Hepatocyte (in vitro differentiated cells): ENCODE results near the gene PHOSPHO2. TPM values are rescaled to one million over a fixed set of nuclear protein-coding genes. Genes with fewer than 3 reads are reported as not detected.

Experiments
- DNase-seq: peaks from one replicate; pipeline ENCODE4 v3.0.0-alpha.2; 2016; ENCODE audit warnings: low spot score
- H2AFZ ChIP-seq: fragments of 200-600 bp; sonication (generic); 2 replicates; pipeline ENCODE4 v1.6.0; 2016; ENCODE audit warnings: antibody characterized with exemption, mild to moderate bottlenecking
- H3K27ac ChIP-seq: fragments of 200-600 bp; sonication (generic); 2 replicates; pipeline ENCODE4 v1.5.1; 2016; ENCODE audit warnings: mild to moderate bottlenecking
- H3K27me3 ChIP-seq: fragments of 200-600 bp; sonication (generic); 2 replicates; pipeline ENCODE4 v1.6.1; 2016
- H3K36me3 ChIP-seq: fragments of 200-600 bp; sonication (generic); replicated peaks from 2 replicates; pipeline ENCODE4 v1.5.1; 2016; ENCODE audit warnings: low read depth; ENCODE audit not compliant: insufficient read depth
- H3K4me1 ChIP-seq: fragments of 200-600 bp; sonication (generic); 2 replicates; pipeline ENCODE4 v1.5.1; 2016; ENCODE audit warnings: mild to moderate bottlenecking, moderate library complexity; ENCODE audit not compliant: insufficient read depth
- H3K4me2 ChIP-seq: fragments of 200-600 bp; sonication (generic); 2 replicates; pipeline ENCODE4 v1.6.0; 2016
- H3K4me3 ChIP-seq: fragments of 200-600 bp; sonication (generic); 2 replicates; pipeline ENCODE4 v1.5.1; 2016; ENCODE audit warnings: mild to moderate bottlenecking
- H3K79me2 ChIP-seq: fragments of 200-600 bp; sonication (generic); 2 replicates; pipeline ENCODE4 v1.6.0; 2017; ENCODE audit warnings: mild to moderate bottlenecking
- H3K9me2 ChIP-seq: fragments of 200-600 bp; sonication (generic); replicated peaks from 2 replicates; pipeline ENCODE4 v1.6.0; 2017; ENCODE audit warnings: mild to moderate bottlenecking; ENCODE audit not compliant: insufficient read depth
- H3K9me3 ChIP-seq: fragments of 200-600 bp; sonication (generic); 2 replicates; pipeline ENCODE4 v1.5.1; 2016; ENCODE audit warnings: low read depth, mild to moderate bottlenecking
- H4K20me1 ChIP-seq: fragments of 200-600 bp; sonication (generic); 2 replicates; pipeline ENCODE4 v1.6.0; 2016; ENCODE audit warnings: mild to moderate bottlenecking; ENCODE audit not compliant: insufficient read depth, poor library complexity, severe bottlenecking
- EZH2 ChIP-seq: fragments of 200-600 bp; sonication (generic); IDR thresholded peaks from 2 replicates; pipeline ENCODE4 v1.6.1; 2016; ENCODE audit warnings: antibody characterized with exemption, mild to moderate bottlenecking, borderline replicate concordance
- EZH2phosphoT487 ChIP-seq: fragments of 200-600 bp; sonication (generic); IDR thresholded peaks from one replicate; pipeline ENCODE4 v1.6.1; 2018; ENCODE audit warnings: antibody characterized with exemption, mild to moderate bottlenecking, low read depth, moderate library complexity; ENCODE audit not compliant: unreplicated experiment, severe bottlenecking
- WGBS: methylation state at CpG from one replicate; pipeline ENCODE4 v1.1.6; 2016; ENCODE audit warnings: low lambda C conversion rate; ENCODE audit errors: missing lambda C conversion rate; 5-methylcytosine and 5-hydroxymethylcytosine counted together
- polyA plus RNA-seq: library from polyadenylated mRNA; unstranded; fragments of >200 nt; fragmentation: Nextera tagmentation; extraction: Ambion mirVana; gene quantifications from 2 replicates; pipeline ENCODE4 v1.2.1, GENCODE V29; 2016
- total RNA-seq: library from RNA; depleted of rRNA; stranded (reverse); fragments of >200 nt; gene quantifications from 2 replicates; pipeline ENCODE4 v1.2.3, GENCODE V29; 2014
- TF ChIP-seq, protein P1 (sequence below): fragments of 200-600 bp; sonication (generic); IDR thresholded peaks from 2 replicates; pipeline ENCODE4 v1.5.1; 2016; ENCODE audit warnings: antibody characterized with exemption, mild to moderate bottlenecking; ENCODE audit not compliant: poor library complexity

PHOSPHO2 gene
- total and polyA plus RNA-seq, 2 experiments from 2014 or later = 7.2 to 8.7 TPM

DNA sequence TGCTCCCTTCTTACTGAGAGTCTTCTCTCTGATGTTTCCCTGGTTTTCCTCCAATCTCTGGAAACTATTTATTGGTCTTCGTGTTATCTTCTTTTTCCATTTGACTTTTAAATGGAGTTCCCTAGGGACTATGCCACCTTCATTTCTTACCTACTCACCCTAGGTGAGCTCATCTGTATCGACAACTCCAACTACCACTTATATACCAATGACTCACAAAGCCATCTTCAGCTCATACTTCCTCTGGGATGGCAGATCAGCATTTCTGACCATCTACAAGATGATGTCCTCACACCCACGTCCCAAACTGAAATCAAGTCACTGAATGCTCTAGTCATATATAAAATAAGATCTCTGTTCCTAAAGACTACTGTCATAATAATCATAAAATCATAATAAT is 40.6 kb upstream of the PHOSPHO2 start:
- Histone ChIP-seq H3K36me3 (no peaks in the 10 kb centered on the region), H3K4me1 (no peaks in the 10 kb centered on the region), H2AFZ (no peak overlapping the region), H3K79me2 (no peaks in the 10 kb centered on the region), H4K20me1 (no peaks in the 10 kb centered on the region), H3K27me3 (no peaks in the 10 kb centered on the region), H3K9me3 (no peaks in the 10 kb centered on the region), H3K4me3 (no peak overlapping the region), H3K27ac (no peak overlapping the region), H3K4me2 (no peak overlapping the region), H3K9me2 (no peaks in the 10 kb centered on the region)
- TF ChIP-seq, protein P1, sequence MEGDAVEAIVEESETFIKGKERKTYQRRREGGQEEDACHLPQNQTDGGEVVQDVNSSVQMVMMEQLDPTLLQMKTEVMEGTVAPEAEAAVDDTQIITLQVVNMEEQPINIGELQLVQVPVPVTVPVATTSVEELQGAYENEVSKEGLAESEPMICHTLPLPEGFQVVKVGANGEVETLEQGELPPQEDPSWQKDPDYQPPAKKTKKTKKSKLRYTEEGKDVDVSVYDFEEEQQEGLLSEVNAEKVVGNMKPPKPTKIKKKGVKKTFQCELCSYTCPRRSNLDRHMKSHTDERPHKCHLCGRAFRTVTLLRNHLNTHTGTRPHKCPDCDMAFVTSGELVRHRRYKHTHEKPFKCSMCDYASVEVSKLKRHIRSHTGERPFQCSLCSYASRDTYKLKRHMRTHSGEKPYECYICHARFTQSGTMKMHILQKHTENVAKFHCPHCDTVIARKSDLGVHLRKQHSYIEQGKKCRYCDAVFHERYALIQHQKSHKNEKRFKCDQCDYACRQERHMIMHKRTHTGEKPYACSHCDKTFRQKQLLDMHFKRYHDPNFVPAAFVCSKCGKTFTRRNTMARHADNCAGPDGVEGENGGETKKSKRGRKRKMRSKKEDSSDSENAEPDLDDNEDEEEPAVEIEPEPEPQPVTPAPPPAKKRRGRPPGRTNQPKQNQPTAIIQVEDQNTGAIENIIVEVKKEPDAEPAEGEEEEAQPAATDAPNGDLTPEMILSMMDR = no peak
- no peak for TF ChIP-seq EZH2
- no peak for TF ChIP-seq EZH2phosphoT487
- DNase-seq = no peak
- 72% methylated on average over 3 of the region's 3 CpGs for WGBS

DNA sequence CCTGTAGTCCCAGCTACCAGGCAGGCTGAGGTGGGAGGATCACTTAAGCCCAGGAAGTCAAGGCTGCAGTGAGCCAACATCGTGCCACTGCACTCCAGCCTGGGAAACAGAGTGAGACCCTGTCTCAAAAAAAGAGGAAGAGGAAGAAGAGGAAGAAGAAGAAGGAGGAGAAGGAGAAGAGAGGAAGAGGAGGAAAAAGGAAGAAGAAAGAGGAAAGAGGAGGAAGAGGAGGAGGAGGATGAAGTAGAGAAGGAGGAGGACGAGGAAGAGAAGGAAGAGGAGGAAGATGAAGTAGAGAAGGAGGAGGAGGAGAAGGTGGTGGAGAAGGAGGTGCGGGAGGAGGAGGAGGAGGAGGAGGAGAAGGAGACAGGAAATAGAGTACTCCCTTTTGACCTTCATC is 38.1 kb upstream of the PHOSPHO2 start:
- Histone ChIP-seq H3K9me3 (no peaks in the 10 kb centered on the region), H3K27me3 (no peaks in the 10 kb centered on the region), H3K4me2 (no peak overlapping the region), H4K20me1 (no peaks in the 10 kb centered on the region), H3K27ac (no peak overlapping the region), H3K9me2 (no peaks in the 10 kb centered on the region), H3K4me1 (no peaks in the 10 kb centered on the region), H3K4me3 (no peak overlapping the region), H3K36me3 (no peaks in the 10 kb centered on the region), H3K79me2 (no peaks in the 10 kb centered on the region), H2AFZ (no peak overlapping the region)
- TF ChIP-seq, protein P1 = no peak
- TF ChIP-seq EZH2phosphoT487 (no peak), EZH2 (no peak)
- WGBS = 91% methylated on average over 3 of the region's 3 CpGs
- DNase-seq = no peak

DNA sequence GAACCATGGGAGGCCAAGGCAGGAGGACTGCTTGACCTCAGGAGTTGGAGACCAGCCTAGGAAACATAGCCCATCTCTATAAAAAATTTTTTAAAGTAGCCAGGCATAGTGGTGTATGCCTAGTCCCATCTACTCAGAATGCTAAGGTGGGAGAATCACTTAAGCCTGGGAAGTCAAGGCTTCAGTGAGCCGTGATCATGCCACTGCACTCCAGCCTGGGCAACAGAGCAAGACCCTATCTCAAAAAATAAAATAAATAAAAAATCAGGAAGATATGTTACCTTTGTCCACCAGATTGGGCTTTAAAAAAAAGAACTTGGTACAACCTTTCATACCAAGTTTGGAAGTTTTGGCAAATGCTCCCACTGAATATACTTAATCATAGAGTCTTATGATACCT is 35.4 kb upstream of the PHOSPHO2 start:
- no peaks in the 10 kb centered on the region for H3K79me2 ChIP-seq
- H3K9me2 ChIP-seq = no peaks in the 10 kb centered on the region
- H3K4me2 ChIP-seq = no peak overlapping the region
- H3K4me1 ChIP-seq = no peaks in the 10 kb centered on the region
- no peaks in the 10 kb centered on the region for H3K9me3 ChIP-seq
- DNase-seq = no peak
- no peak overlapping the region for H3K4me3 ChIP-seq
- no peak overlapping the region for H2AFZ ChIP-seq
- H4K20me1 ChIP-seq = no peaks in the 10 kb centered on the region
- no peaks in the 10 kb centered on the region for H3K36me3 ChIP-seq
- H3K27ac ChIP-seq = no peak overlapping the region
- no peak for TF ChIP-seq EZH2phosphoT487
- TF ChIP-seq EZH2 = no peak
- TF ChIP-seq, protein P1 = no peak
- H3K27me3 ChIP-seq = peaks cover 4% of the 10 kb centered on the region
- 95% methylated on average over 1 of the region's 1 CpG for WGBS

DNA sequence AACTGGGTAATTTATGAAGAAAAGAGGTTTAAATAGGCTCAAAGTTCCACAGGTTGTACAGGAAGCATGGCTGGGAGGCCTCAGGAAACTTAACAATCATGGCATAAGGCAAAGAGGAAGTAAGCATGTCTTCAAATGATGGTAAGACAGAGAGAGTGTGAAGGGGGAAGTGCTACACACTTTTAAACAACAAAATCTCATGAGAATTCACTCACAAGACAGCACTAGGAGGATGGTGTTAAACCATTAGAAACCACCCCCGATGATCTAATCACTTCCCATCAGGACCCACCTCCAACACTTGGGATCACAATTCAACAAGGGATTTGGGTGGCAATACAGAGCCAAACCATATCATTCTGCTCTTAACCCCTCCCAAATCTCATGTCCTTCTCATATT is 34.9 kb upstream of the PHOSPHO2 start:
- no peak for DNase-seq
- no peak overlapping the region for H3K4me3 ChIP-seq
- no peaks in the 10 kb centered on the region for H3K9me3 ChIP-seq
- H3K4me2 ChIP-seq = no peak overlapping the region
- no peak overlapping the region for H2AFZ ChIP-seq
- no peaks in the 10 kb centered on the region for H3K9me2 ChIP-seq
- H3K4me1 ChIP-seq = no peaks in the 10 kb centered on the region
- TF ChIP-seq, protein P1 = no peak
- TF ChIP-seq EZH2phosphoT487 (no peak), EZH2 (no peak)
- no peaks in the 10 kb centered on the region for H3K79me2 ChIP-seq
- peaks cover 4% of the 10 kb centered on the region for H3K27me3 ChIP-seq
- H4K20me1 ChIP-seq = no peaks in the 10 kb centered on the region
- no peak overlapping the region for H3K27ac ChIP-seq
- no peaks in the 10 kb centered on the region for H3K36me3 ChIP-seq
- WGBS = 80% methylated on average over 1 of the region's 1 CpG
